GM12872 (cell line): ENCODE data around the gene RFNG.

ENCODE experiments used
- TF ChIP-seq, protein P1 (sequence below): IDR thresholded peaks from 3 replicates; pipeline ENCODE4 v1.5.1; 2011; ENCODE audit warnings: low read depth, mild to moderate bottlenecking, low read length, moderate library complexity; ENCODE audit not compliant: insufficient read depth

RFNG gene

DNA sequence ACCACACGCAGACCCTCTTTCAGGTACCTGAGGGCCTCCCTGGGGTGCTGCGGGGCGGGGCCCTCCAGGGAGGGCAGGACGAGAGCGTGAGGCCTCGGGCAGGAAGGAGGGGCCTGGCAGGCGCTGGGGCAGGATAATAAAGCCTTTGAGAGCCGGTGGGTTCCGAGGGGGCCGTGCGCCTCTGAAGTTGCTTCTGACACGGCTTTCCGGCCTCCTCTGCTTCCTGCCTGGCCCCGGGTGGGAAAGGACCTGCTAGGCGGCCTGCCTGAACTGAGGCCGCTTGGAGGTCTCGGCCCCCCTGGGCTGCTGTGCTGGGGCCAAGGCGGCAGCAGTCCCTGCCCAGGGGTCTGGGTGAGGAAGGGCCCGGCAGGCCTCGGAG, 39.4 kb downstream of the RFNG start:
- TF ChIP-seq, protein P1, sequence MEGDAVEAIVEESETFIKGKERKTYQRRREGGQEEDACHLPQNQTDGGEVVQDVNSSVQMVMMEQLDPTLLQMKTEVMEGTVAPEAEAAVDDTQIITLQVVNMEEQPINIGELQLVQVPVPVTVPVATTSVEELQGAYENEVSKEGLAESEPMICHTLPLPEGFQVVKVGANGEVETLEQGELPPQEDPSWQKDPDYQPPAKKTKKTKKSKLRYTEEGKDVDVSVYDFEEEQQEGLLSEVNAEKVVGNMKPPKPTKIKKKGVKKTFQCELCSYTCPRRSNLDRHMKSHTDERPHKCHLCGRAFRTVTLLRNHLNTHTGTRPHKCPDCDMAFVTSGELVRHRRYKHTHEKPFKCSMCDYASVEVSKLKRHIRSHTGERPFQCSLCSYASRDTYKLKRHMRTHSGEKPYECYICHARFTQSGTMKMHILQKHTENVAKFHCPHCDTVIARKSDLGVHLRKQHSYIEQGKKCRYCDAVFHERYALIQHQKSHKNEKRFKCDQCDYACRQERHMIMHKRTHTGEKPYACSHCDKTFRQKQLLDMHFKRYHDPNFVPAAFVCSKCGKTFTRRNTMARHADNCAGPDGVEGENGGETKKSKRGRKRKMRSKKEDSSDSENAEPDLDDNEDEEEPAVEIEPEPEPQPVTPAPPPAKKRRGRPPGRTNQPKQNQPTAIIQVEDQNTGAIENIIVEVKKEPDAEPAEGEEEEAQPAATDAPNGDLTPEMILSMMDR = no peak

DNA sequence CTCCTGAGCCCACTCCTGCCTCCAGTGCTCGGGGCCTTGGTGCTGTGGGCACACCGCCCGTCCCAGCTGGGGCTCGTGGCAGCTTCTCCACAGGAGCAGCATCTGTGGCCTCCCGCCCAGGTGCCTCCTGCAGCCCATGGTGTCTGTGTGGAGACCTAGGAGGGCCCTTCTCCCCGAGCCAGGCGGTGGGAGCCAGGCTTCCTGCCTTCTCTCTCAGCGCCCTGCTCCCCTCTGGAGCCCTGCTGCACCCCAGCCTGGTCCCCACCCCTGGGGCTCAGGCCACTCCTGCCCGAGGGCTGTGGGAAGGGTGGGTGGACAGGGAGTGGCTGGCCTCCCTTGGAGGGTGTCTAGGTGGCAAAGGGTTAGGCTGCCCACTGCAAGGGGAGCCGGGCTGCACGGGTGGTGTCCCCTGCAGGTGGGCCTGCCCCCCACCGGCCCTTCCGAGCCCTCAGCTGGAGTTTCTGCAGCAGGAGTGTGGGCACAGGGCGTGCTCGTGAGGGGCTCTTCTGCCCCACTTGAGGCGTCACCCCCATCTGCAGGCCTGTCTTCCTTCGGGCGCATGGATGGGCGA, 39.9 kb downstream of the RFNG start:
- TF ChIP-seq, protein P1 = no peak

DNA sequence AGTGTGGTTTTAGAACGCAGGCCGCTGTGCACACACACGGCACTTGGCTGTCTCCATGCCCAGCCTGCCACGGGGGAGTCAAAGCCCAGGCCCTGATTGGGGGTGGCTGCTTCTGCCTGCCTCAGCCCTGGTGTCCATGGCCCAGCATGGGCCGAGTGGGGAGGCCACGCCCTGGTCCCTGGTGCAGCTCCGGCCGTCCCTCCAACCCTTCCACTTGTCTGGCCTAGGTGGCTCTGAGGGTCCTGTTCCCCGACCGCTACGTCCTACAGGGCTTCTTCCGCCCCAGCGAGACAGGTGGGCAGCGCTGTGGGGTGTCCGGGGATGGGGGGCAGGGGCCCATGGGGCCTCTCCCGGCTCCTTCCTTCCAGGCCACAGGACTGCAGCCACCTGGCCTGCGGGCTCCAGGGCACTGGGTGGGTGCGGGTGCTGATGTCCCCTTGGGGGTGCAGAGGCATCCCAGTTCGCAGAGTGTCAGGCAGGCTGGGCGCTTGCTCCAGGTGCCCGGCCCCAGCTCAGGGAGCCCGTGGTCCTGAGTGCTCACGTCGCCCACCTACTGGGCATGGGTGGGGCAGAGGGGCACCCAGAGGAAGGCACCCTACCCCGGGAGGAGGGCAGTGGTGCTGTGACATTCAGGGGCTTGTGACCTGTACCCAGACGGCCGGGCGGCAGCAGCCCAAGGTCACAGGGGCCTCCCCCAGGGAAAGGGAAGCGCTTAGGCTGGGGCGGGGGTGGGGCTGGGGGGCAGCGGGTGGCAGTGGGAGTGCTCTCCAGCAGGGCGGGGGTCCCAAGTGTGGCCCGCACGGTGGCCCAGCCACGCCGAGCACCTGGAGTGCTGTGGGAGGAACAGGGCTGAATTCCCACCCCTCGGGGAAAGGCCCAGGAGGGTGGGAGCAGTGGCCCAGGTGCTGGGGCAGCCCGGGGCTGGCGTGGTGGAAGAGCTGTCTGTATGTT, 40.8 kb downstream of the RFNG start:
- TF ChIP-seq, protein P1 = no peak

DNA sequence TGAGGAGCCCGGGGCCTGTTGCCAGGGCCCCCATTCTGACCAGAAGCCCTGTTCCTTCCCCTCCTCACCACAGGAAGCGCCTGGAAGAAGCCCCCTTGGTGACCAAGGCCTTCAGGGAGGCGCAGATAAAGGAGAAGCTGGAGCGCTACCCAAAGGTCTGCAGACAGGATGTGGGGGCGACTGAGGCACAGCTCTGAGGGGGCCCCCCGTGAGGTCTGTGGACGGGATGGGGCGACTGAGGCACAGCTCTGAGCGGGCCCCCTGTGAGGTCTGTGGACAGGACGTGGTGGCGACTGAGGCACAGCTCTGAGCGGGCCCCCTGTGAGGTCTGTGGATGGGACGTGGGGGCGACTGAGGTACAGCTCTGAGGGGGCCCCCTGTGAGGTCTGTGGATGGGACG, 42.2 kb downstream of the RFNG start:
- TF ChIP-seq, protein P1 = no peak

DNA sequence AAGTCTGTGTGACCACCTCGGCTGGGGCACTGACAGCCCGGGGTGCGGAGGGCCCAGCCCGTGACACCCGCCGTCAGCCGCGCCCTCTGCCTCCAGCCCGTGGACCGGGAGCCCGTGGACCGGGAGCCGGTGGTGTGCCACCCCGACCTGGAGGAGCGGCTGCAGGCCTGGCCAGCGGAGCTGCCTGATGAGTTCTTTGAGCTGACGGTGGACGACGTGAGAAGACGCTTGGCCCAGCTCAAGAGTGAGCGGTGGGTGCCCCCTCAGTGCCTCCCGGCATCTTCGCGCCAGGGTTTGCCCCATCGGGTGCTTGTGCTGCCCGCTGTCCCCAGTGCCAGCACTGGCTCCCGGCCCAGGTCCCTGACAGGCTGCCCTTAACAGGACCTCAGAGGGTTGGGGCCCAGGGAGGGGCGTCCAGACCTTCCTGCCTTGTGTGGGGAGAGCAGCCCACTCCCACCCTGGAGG, 42.6 kb downstream of the RFNG start:
- TF ChIP-seq, protein P1 = no peak

DNA sequence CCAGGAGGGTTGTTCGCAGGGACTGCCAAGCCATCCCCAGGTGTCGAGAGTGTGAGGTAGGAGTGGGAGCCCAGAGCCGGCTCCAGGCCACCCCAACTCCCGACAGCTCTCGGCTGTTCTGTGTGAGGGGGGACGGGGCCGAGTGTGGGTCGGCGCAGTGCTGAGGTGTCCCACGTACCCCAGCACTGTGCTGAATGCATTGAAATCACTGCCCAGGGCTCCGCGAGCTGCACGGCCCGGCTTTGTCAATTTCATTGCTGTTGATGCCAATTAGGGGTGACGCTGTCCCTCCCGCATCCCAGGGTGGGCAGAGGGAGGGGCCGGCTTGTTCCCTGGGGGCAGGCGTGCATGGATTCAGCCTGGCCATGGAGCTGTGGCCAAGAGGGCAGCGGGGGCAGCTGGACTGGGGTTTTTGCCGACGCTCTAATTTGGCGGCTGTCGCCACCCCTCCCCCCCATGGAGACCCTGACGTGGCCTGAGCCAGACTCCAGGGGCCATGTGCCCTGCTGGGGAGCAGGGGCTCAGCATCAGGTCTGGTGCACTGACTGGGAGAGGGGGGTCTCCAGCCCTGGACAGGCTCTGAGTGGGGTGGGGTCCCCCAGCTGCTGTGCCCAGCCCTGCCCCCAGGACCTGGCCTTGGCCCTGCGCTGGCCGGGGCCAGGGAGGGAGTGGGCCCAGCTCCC, 43.2 kb downstream of the RFNG start:
- TF ChIP-seq, protein P1 = no peak

DNA sequence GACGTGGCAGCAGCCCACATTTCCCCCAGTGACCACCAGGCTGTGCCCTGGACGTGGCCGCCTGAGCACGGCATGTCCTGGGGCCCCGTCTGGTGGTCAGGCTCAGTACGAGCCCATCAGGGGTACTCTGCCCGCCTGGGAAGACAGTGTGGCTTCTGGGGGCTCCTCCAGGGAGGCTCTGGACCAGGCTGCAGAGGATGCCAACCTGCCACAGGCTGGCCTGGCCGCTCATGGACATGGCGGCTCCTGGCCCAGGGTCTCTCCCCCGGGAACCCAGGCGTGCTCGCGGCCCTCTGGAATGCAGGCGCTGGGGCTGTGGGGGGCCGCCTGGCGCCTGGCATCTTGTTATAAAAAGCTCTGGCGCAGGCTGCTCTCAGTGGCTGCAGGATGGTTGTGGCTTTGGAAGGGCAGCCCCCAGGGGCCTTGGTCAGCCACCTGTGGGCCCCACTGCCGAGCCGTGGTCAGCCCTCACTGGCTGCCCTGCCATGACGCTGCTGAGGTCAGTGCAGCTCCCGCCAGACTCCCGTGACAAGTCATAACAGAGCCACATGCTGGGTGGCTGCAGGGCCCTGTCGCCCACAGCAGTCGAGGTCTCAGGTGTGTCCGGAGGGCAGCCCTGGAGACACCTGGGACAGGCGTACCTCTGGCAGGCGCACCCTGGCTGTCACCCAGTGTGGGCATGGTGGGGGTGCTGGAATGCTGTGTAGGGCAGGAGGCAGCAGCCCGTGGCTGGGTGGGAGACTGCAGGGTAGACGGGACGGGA, 43.9 kb downstream of the RFNG start:
- TF ChIP-seq, protein P1 = no peak
